GM10266 (cell line): Measurements from ENCODE around the gene APRT.

Source experiments
- DNase-seq: peaks from one replicate; pipeline ENCODE4 v3.0.0; 2012; ENCODE audit errors: extremely low spot score
- CTCF ChIP-seq: IDR thresholded peaks from 2 replicates; pipeline ENCODE4 v1.5.1; 2012; ENCODE audit warnings: mild to moderate bottlenecking, low read depth; ENCODE audit not compliant: control insufficient read depth, insufficient read depth; ENCODE audit errors: missing control alignments

APRT gene

GRCh38 chr16:88809676-88810165 is 2.0 kb downstream of the APRT start:
- DNase-seq, result no peak
- TF ChIP-seq CTCF, result no peak

GRCh38 chr16:88809068-88809675 is 2.6 kb downstream of the APRT start:
- DNase-seq, result no peak
- no peak for TF ChIP-seq CTCF

GRCh38 chr16:88807626-88808453 is 3.9 kb downstream of the APRT start:
- no peak for TF ChIP-seq CTCF
- DNase-seq, result no peak

GRCh38 chr16:88807142-88807625 is 4.5 kb downstream of the APRT start:
- DNase-seq, result no peak
- no peak for TF ChIP-seq CTCF

GRCh38 chr16:88806491-88807111 is 5.1 kb downstream of the APRT start:
- TF ChIP-seq CTCF, result no peak
- no peak for DNase-seq

GRCh38 chr16:88805887-88806393 is 5.8 kb downstream of the APRT start:
- no peak for DNase-seq
- no peak for TF ChIP-seq CTCF

- no peak for DNase-seq
- TF ChIP-seq CTCF, result no peak
Measured at GRCh38 chr16:88805340-88805715, 6.4 kb downstream of the APRT start.
